Tibial artery (tissue), 4 donors: Measurements from ENCODE around the gene PPP1R3G.

Experiments used
- DNase-seq, 2 donors: peaks; one replicate each; pipeline ENCODE4 v3.0.0-alpha.2; 2019
- H3K27ac ChIP-seq, 2 donors: fragments of 200-600 bp; sonication (generic) in 1 of 2; 1 replicate in 1 of 2; 2 replicates in 1 of 2; pipeline ENCODE4 v1.5.1; 2018 to 2019; ENCODE audit warnings: mild to moderate bottlenecking in 1 of 2
- H3K27me3 ChIP-seq, 2 donors: fragments of 200-600 bp; sonication (generic) in 1 of 2; one replicate each; pipeline versions ENCODE4 v1.5.1 to v1.6.0; 2016 to 2019
- H3K36me3 ChIP-seq, 3 donors: fragments of 200-600 bp; sonication (generic) in 2 of 3; one replicate each; pipeline ENCODE4 v1.5.1; 2016 to 2019; ENCODE audit warnings: mild to moderate bottlenecking in 2 of 3
- H3K4me1 ChIP-seq, 4 donors: fragments of 200-600 bp; sonication (generic) in 2 of 4; 1 replicate in 3 of 4; 2 replicates in 1 of 4; pipeline ENCODE4 v1.5.1; 2016 to 2019
- H3K4me3 ChIP-seq, 2 donors: fragments of 200-600 bp; sonication (generic) in 1 of 2; 1 replicate in 1 of 2; 2 replicates in 1 of 2; pipeline ENCODE4 v1.5.1; 2018 to 2019; ENCODE audit warnings: mild to moderate bottlenecking in 2 of 2
- H3K9me3 ChIP-seq, 3 donors: fragments of 200-600 bp; sonication (generic) in 1 of 3; one replicate each; pipeline ENCODE4 v1.5.1; 2016 to 2019
- intact Hi-C: fragments of 100-400 bp; cut with DNase I; formaldehyde crosslinking; loops from one replicate; pipeline ENCODE4 v1.15.0; 2023; ENCODE audit warnings: low total_unique reads
- TF ChIP-seq, protein P1 (sequence below), 2 experiments: fragments of 200-600 bp in 1 of 2; fragments of 450-650 bp in 1 of 2; IDR thresholded peaks; one replicate each; pipeline ENCODE4 v1.5.1; 2017 to 2019; ENCODE audit warnings: antibody characterized with exemption in 2 of 2, mild to moderate bottlenecking in 1 of 2, moderate library complexity in 1 of 2

The PPP1R3G gene

DNA sequence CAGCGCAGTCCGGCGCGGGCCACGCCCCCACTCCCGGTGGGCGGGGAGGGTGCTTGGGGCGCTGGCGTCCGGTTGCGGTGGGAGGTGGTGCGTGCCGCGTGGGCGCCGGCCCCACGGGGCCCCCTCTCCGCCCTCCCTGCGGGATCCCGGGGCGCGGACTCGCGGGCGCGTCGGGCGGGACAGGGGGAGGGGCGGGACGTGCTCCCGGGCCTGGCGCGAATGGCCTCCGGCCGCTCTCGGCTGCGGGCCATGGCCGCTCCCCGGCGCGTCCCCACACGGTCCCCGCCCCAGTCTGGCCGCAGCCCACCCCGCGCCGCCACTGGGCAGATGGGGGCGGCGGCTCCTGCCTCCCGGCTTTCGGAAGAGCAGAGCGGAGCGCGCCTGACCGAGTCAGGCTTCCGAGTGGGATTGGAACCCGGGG is 771 bp upstream of the PPP1R3G start:
- H3K36me3 ChIP-seq: no peaks in the 10 kb centered on the region
- TF ChIP-seq, protein P1, sequence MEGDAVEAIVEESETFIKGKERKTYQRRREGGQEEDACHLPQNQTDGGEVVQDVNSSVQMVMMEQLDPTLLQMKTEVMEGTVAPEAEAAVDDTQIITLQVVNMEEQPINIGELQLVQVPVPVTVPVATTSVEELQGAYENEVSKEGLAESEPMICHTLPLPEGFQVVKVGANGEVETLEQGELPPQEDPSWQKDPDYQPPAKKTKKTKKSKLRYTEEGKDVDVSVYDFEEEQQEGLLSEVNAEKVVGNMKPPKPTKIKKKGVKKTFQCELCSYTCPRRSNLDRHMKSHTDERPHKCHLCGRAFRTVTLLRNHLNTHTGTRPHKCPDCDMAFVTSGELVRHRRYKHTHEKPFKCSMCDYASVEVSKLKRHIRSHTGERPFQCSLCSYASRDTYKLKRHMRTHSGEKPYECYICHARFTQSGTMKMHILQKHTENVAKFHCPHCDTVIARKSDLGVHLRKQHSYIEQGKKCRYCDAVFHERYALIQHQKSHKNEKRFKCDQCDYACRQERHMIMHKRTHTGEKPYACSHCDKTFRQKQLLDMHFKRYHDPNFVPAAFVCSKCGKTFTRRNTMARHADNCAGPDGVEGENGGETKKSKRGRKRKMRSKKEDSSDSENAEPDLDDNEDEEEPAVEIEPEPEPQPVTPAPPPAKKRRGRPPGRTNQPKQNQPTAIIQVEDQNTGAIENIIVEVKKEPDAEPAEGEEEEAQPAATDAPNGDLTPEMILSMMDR (IDR thresholded peaks at IDR 0.05): no peak
- H3K27me3 ChIP-seq: no peaks in the 10 kb centered on the region
- H3K4me3 ChIP-seq: peak overlapping the region; percentile 65 to 85
- DNase-seq: peak; percentile 43 to 85
- intact Hi-C loops: loop anchor here (10.0 kb wide), 1 partner anchor 680 kb away; no protein-coding TSS in a partner anchor
- H3K4me1 ChIP-seq: peaks cover 0 to 15% (median 11%) of the 10 kb centered on the region in 4 donors
- H3K27ac ChIP-seq: peak overlapping the region; percentile 86 to 91
- no peaks in the 10 kb centered on the region for H3K9me3 ChIP-seq

DNA sequence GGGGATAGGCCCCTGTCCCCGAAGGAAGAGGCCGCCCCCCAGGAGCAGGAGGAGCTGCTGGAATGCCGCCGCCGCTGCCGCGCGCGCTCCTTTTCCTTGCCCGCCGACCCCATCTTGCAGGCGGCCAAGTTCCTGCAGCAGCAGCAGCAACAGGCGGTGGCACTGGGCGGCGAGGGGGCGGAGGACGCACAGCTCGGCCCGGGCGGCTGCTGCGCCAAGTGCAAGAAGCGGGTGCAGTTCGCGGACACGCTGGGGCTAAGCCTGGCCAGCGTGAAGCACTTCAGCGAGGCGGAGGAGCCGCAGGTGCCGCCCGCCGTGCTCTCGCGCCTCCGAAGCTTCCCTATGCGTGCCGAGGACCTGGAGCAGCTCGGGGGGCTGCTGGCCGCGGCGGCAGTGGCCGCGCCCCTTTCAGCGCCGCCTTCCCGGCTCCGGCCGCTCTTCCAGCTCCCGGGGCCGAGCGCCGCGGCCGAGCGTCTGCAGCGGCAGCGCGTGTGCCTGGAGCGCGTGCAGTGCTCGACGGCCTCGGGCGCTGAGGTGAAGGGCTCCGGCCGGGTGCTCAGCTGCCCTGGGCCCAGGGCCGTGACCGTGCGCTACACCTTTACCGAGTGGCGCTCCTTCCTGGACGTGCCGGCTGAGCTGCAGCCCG is 630 bp downstream of the PPP1R3G start:
- Histone ChIP-seq H3K4me3 (peak overlapping the region; percentile 65 to 85), H3K36me3 (no peaks in the 10 kb centered on the region), H3K4me1 (peaks cover 0 to 15% (median 11%) of the 10 kb centered on the region in 4 donors), H3K27me3 (no peaks in the 10 kb centered on the region), H3K27ac (peak overlapping the region; percentile 86 to 91), H3K9me3 (no peaks in the 10 kb centered on the region)
- intact Hi-C loops: loop anchor here (10.0 kb wide), 1 partner anchor 679 kb away; no protein-coding TSS in a partner anchor
- peak in 1 of 2 donors; percentile 73 for DNase-seq
- TF ChIP-seq, protein P1 (IDR thresholded peaks at IDR 0.05): no peak

DNA sequence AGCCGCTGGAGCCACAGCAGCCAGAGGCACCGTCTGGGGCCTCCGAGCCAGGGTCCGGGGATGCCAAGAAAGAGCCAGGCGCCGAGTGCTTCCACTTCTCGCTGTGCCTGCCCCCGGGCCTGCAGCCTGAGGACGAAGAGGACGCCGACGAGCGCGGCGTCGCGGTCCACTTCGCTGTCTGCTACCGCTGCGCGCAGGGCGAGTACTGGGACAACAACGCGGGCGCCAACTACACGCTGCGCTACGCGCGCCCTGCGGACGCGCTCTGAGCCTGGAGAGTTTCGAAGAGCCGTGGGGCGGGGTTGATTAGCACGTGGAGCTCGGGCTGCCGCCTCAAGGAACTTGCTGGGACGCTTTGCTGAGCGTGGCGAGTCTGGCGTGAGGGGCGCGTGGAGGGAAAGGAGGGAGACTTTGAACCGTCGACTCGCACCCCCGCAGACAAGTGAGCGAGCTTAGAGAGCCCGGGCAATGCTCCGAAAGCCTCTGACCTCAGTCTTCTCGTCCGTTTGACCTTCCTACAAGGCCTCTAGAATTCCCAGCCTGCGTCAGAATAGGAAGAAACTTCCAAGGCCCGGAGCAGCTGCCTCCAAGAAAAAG is 1.3 kb downstream of the PPP1R3G start:
- Histone ChIP-seq H3K27ac (peak overlapping the region; percentile 86 to 91), H3K9me3 (no peaks in the 10 kb centered on the region), H3K36me3 (no peaks in the 10 kb centered on the region), H3K4me3 (peak overlapping the region; percentile 65 to 85), H3K27me3 (no peaks in the 10 kb centered on the region), H3K4me1 (peaks cover 0 to 15% (median 11%) of the 10 kb centered on the region in 4 donors)
- TF ChIP-seq, protein P1 (IDR thresholded peaks at IDR 0.05): no peak
- intact Hi-C loops: loop anchor here (10.0 kb wide), 1 partner anchor 678 kb away; no protein-coding TSS in a partner anchor
- no peak for DNase-seq

DNA sequence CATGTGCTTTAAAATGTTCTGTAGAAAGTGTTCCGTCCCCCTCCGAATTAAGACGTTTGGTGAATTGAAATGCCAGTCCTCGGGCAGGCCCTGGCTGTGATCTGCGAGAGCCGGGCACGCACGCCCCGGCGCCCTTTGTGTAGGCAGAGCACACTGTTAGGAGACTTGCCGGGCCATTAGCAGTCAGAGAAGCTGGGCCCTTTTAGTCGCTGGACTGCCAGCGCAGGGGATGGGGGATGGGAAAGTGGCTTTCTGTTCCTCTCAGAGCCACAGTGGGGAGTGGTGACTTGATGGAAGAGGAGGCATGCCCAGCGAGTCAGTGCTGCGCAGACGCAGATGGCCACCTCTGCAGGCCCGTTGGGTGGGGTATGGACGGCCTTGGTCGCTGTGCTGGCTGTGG is 2.2 kb downstream of the PPP1R3G start:
- DNase-seq: peak; percentile 56 to 75
- TF ChIP-seq, protein P1 (IDR thresholded peaks at IDR 0.05): no peak

DNA sequence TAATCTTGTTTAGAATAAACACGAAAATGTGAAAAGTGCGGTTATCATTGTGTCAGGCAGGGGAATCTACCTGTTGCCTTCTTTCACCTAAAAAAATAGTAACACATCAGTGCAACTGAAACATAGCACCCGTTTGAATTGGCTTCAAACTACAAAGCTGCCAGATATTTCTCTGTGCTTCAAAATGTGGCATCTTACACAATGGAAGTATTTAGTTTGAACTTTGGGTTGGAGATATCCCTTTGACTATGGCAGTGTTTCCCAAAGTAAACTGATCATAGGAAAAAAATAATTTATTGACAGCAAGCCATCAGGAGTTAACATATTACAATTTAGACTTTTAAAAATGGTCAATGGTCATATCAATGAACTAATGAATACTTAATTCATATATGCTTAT is 3.6 kb downstream of the PPP1R3G start:
- H3K4me1 ChIP-seq: peaks cover 0 to 15% (median 11%) of the 10 kb centered on the region in 4 donors

More for the DNA sequence above, 2.2 kb downstream of the PPP1R3G start:
- intact Hi-C loops: loop anchor here (10.0 kb wide), 1 partner anchor 677 kb away; no protein-coding TSS in a partner anchor
- no peaks in the 10 kb centered on the region for H3K36me3 ChIP-seq
- no peak overlapping the region for H3K27ac ChIP-seq
- no peaks in the 10 kb centered on the region for H3K27me3 ChIP-seq
- H3K4me3 ChIP-seq: no peak overlapping the region
- H3K4me1 ChIP-seq: peaks cover 0 to 15% (median 11%) of the 10 kb centered on the region in 4 donors
- no peaks in the 10 kb centered on the region for H3K9me3 ChIP-seq

More for the DNA sequence above, 3.6 kb downstream of the PPP1R3G start:
- Histone ChIP-seq H3K36me3 (no peaks in the 10 kb centered on the region), H3K27ac (no peak overlapping the region), H3K27me3 (no peaks in the 10 kb centered on the region), H3K9me3 (no peaks in the 10 kb centered on the region), H3K4me3 (no peak overlapping the region)
- TF ChIP-seq, protein P1 (IDR thresholded peaks at IDR 0.05): no peak
- DNase-seq: no peak
- intact Hi-C loops: loop anchor here (10.0 kb wide), 1 partner anchor 676 kb away; no protein-coding TSS in a partner anchor
